Activated naive CD8-positive, alpha-beta T cell treated with anti-CD3 and anti-CD28 coated beads, Interleukin-2, amount 10 ng/mL, durations not matched to agents 7 days and 5 days (primary cell): ENCODE measurements around the gene KCNN4. TPM values are rescaled to one million over a fixed set of nuclear protein-coding genes. Genes with fewer than 3 reads are reported as not detected.
A peak's percentile ranks its signal among the peaks of the same experiment; 100 is the strongest.
"Not testable (repeated sequence)": the region's sequence is repeated elsewhere in the genome, so short reads cannot be mapped to it uniquely, and the experiment has no call there.

Experiments used
- ATAC-seq: fragments of 150-1000 bp; cut with Tn5 transposase; one replicate; pipeline ENCODE4 v1.10.0; 2021; ENCODE audit warnings: low read depth, moderate library complexity
- POLR2A ChIA-PET: fragments of 350-600 bp; sonication (Branson Sonifier 250); formaldehyde crosslinking; loops from one replicate; lab custom pipeline; 2021; ENCODE audit warnings: antibody characterized with exemption; lab: Charles Lee
- DNase-seq: peaks from one replicate; pipeline ENCODE4 v3.0.0; 2021
- H3K27ac Mint-ChIP-seq: one replicate; pipeline ENCODE4 v1.8.0; 2022; ENCODE audit warnings: mild to moderate bottlenecking, mixed read lengths
- H3K27me3 Mint-ChIP-seq: one replicate; pipeline ENCODE4 v1.8.0; 2022; ENCODE audit warnings: mild to moderate bottlenecking, moderate library complexity, mixed read lengths
- H3K36me3 Mint-ChIP-seq: one replicate; pipeline ENCODE4 v1.8.0; 2021; ENCODE audit warnings: mild to moderate bottlenecking, mixed read lengths
- H3K4me1 Mint-ChIP-seq: one replicate; pipeline ENCODE4 v1.8.0; 2021; ENCODE audit warnings: mixed read lengths
- H3K4me3 Mint-ChIP-seq: one replicate; pipeline ENCODE4 v1.8.0; 2022; ENCODE audit warnings: mild to moderate bottlenecking, moderate library complexity, mixed read lengths
- H3K9me3 Mint-ChIP-seq: one replicate; pipeline ENCODE4 v1.8.0; 2021; ENCODE audit warnings: mixed read lengths
- total RNA-seq, 2 experiments: library from RNA; stranded (reverse); gene quantifications; one replicate each; pipeline ENCODE4 v1.2.3, GENCODE V29; 2021

KCNN4 gene
- 10 to 100 TPM; 38.3 to 45.4 TPM for total RNA-seq

GRCh38 chr19:43780706-43781525, at the start of gene KCNN4:
Gene KCNN4 (minus strand): TSS chr19:43780973. CDS start chr19:43780861, 112 bp downstream.
- Mint-ChIP-seq H3K4me3 (peak within 1 kb of the TSS; percentile 84), H3K36me3 (peaks cover 2% of the 10 kb centered on the region), H3K4me1 (peaks cover 62% of the 10 kb centered on the region), H3K9me3 (no peaks in the 10 kb centered on the region), H3K27ac (peak within 1 kb of the TSS; percentile 84), H3K27me3 (no peaks in the 10 kb centered on the region)
- DNase-seq (peak; percentile 72), ATAC-seq (peak; percentile 67)
- POLR2A ChIA-PET: interaction anchor here (1.1 to 7.1 kb wide), 7 partner anchors 14 to 46 kb away, joined by 3 to 74 read pairs (median 8); partner anchors contain the start of genes SMG9 and ZNF283

DNA sequence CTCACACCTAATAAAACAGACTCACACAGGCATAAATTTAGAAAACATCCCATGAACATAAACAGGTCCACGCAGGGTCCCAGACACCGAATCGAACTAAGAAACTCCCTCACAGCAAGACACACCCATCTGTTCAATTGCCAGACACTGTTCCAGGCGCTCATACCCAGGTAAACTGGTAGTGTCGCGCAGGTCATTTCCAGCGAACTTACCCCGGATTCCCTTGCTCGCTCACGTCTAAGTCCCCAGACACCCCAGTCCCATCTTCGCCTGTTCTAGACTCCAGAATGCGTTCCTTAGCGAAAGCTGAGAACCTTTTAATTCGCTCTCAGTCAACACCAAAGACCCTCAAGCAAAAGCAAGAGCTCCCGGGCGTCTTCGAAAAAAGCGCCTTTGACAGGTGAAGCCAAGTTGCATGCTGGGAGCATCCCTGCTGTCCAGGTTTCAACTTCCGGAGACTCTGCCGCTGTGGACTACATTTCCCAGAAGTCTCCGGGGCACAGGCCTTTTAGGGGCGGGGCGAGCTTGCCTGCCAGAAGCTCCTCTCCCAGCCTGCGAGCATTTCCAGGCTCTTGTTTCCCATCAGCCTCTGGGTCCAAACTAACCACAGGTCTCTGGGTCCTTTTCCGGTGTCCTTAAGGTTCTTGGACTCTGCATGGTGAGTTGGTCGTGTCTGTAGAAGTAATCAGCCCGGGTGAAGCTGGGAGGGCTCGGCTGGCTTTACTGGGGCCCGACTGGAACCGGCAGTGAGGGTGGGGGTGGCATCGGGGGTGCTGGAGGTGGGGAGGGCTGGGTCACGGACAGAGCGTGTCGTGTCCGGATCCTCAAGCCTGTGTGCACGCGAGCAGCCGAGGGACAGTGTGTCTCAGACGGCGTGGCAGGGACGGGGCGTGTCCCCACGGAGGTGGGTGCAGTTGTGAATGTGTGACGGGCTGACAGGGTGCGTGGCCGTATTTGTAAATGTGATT, 46.3 kb upstream of the KCNN4 start, which contains the start of gene ZNF283:
ZNF283 (plus strand) TSS at position 535 of the 968 bp plus-strand sequence. CDS start 6,184 bp downstream, outside the sequence.
- POLR2A ChIA-PET: interaction anchor here (0.7 to 1.3 kb wide), 5 partner anchors 47 to 338 kb away, joined by 3 to 5 read pairs (median 4); partner anchors contain the start of genes KCNN4, ZNF226 and ZNF45
- peak; percentile 82 for DNase-seq
- Mint-ChIP-seq H3K9me3 (peaks cover 19% of the 10 kb centered on the region), H3K27me3 (peaks cover 10% of the 10 kb centered on the region), H3K4me3 (peak within 1 kb of the TSS; percentile 86), H3K4me1 (peaks cover 13% of the 10 kb centered on the region), H3K27ac (peak within 1 kb of the TSS; percentile 73), H3K36me3 (peaks cover 36% of the 10 kb centered on the region)
- ATAC-seq: peak; percentile 89

DNA sequence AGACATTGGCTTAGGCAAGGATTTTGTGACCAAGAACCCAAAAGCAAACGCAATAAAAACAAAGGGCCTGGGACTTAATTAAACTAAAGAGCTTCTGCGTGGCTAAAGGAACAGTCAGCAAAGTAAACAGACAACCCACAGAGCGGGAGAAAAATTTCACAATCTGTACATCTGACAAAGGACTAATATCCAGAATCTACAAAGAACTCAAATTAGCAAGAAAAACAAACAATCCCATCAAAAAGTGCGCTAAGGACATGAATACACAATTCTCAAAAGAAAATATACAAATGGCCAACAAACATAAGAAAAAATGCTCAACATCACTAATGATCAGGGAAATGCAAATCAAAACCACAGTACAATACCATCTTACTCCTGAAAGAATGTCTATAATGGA, 43.8 kb upstream of the KCNN4 start:
- ATAC-seq, DNase-seq, H3K4me3 Mint-ChIP-seq, H3K27ac Mint-ChIP-seq, POLR2A ChIA-PET: not testable (repeated sequence)
- peaks cover 15% of the 10 kb centered on the region for H3K9me3 Mint-ChIP-seq
- peaks cover 22% of the 10 kb centered on the region for H3K36me3 Mint-ChIP-seq
- H3K27me3 Mint-ChIP-seq: peaks cover 23% of the 10 kb centered on the region
- peaks cover 22% of the 10 kb centered on the region for H3K4me1 Mint-ChIP-seq

DNA sequence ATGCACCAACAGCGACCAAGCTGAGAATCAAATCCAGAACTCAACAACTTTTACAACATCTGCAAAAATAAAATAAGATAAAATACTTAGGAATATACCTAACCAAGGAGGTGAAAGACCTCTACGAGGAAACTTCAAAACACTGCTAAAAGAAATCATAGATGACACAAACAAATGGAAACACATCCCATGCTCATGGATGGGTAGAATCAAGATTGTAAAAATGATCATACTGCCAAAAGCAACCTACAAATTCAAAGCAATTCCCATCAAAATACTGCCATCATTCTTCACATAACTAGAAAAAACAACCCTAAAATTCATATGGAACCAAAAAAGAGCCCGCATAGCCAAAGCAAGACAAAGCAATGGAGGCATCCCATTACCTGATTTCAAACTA, 43.1 kb upstream of the KCNN4 start:
- H3K4me3 Mint-ChIP-seq, POLR2A ChIA-PET, H3K27ac Mint-ChIP-seq, ATAC-seq, DNase-seq: not testable (repeated sequence)
- peaks cover 22% of the 10 kb centered on the region for H3K4me1 Mint-ChIP-seq
- peaks cover 15% of the 10 kb centered on the region for H3K9me3 Mint-ChIP-seq
- peaks cover 16% of the 10 kb centered on the region for H3K36me3 Mint-ChIP-seq
- H3K27me3 Mint-ChIP-seq: peaks cover 23% of the 10 kb centered on the region

GRCh38 chr19:43820884-43821215, 40.1 kb upstream of the KCNN4 start:
- POLR2A ChIA-PET: no interaction called here
- no peak overlapping the region for H3K27ac Mint-ChIP-seq

GRCh38 chr19:43820098-43820883, 39.5 kb upstream of the KCNN4 start:
- Mint-ChIP-seq H3K36me3 (peaks cover 7% of the 10 kb centered on the region), H3K9me3 (peaks cover 13% of the 10 kb centered on the region), H3K27ac (peak overlapping the region; percentile 21), H3K4me1 (peaks cover 10% of the 10 kb centered on the region), H3K4me3 (peak overlapping the region; percentile 77), H3K27me3 (peaks cover 23% of the 10 kb centered on the region)
- DNase-seq (no peak), ATAC-seq (no peak)
- POLR2A ChIA-PET: no interaction called here

More at GRCh38 chr19:43820884-43821215, 40.1 kb upstream of the KCNN4 start:
- H3K4me3 Mint-ChIP-seq: peak overlapping the region; percentile 77
- H3K9me3 Mint-ChIP-seq: peaks cover 13% of the 10 kb centered on the region
- DNase-seq (no peak), ATAC-seq (no peak)
- peaks cover 7% of the 10 kb centered on the region for H3K36me3 Mint-ChIP-seq
- H3K27me3 Mint-ChIP-seq: peaks cover 23% of the 10 kb centered on the region
- H3K4me1 Mint-ChIP-seq: peaks cover 10% of the 10 kb centered on the region

DNA sequence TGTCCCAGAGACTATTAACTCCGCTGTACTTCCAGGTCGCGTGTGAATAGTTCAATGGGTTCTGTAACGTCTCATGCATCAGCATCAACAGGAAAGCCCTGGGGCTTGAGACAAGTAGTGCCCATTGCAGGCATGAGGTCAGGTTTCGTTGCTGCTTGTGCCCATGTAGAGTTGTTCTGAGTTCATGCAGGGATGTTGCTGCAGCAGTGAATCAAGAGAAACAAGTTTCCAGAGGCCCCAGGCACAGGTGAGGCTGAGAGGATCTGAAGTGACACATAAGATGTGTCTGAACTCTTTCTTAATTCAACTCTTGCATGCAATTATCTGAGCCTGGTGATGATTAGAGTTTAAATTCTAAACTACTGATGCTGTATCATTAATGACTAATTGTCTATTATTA, 37.7 kb upstream of the KCNN4 start:
- Mint-ChIP-seq H3K4me3 (no peak overlapping the region), H3K27me3 (peaks cover 19% of the 10 kb centered on the region), H3K36me3 (peaks cover 4% of the 10 kb centered on the region), H3K27ac (no peak overlapping the region), H3K4me1 (peaks cover 10% of the 10 kb centered on the region), H3K9me3 (peaks cover 4% of the 10 kb centered on the region)
- ATAC-seq (no peak), DNase-seq (no peak)
- POLR2A ChIA-PET: no interaction called here

- H3K27me3 Mint-ChIP-seq: peaks cover 23% of the 10 kb centered on the region
- H3K27ac Mint-ChIP-seq, ATAC-seq, POLR2A ChIA-PET, H3K36me3 Mint-ChIP-seq, H3K9me3 Mint-ChIP-seq, H3K4me1 Mint-ChIP-seq, H3K4me3 Mint-ChIP-seq, DNase-seq: not testable (repeated sequence)
Measured at GRCh38 chr19:43817454-43817853, 36.7 kb upstream of the KCNN4 start.

- DNase-seq: no peak
- POLR2A ChIA-PET: no interaction called here
- Mint-ChIP-seq H3K27ac (no peak overlapping the region), H3K36me3 (no peaks in the 10 kb centered on the region), H3K4me3 (no peak overlapping the region), H3K4me1 (peaks cover 1% of the 10 kb centered on the region), H3K27me3 (peaks cover 11% of the 10 kb centered on the region), H3K9me3 (peaks cover 4% of the 10 kb centered on the region)
- ATAC-seq: no peak
Measured at GRCh38 chr19:43814663-43815352, 34.0 kb upstream of the KCNN4 start.

DNA sequence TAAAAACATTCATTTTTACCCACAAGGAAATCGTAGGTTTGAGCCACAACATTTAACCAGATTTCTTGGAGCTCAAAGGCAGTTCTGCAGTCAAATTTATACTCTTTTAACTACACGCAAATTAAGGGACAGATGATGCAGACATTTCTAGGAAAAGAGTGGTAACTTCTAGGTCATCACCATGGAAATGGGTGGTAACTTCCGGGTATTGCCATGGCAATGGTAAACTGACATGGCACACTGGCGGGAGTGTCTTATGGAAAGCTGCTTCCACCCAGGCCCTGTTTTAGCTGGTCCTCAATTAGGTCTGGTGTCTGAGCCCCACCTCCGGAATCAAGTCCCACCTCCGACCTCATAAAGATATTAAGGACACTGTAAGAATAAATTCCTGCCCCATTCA, 31.9 kb upstream of the KCNN4 start:
- H3K4me3 Mint-ChIP-seq: no peak overlapping the region
- peaks cover 4% of the 10 kb centered on the region for H3K9me3 Mint-ChIP-seq
- no peak for DNase-seq
- no peak overlapping the region for H3K27ac Mint-ChIP-seq
- POLR2A ChIA-PET: no interaction called here
- no peaks in the 10 kb centered on the region for H3K36me3 Mint-ChIP-seq
- peaks cover 17% of the 10 kb centered on the region for H3K27me3 Mint-ChIP-seq
- no peak for ATAC-seq
- H3K4me1 Mint-ChIP-seq: peaks cover 1% of the 10 kb centered on the region

- peaks cover 4% of the 10 kb centered on the region for H3K9me3 Mint-ChIP-seq
- no peak for ATAC-seq
- peaks cover 1% of the 10 kb centered on the region for H3K4me1 Mint-ChIP-seq
- H3K27me3 Mint-ChIP-seq: peaks cover 17% of the 10 kb centered on the region
- POLR2A ChIA-PET: no interaction called here
- DNase-seq: no peak
- no peak overlapping the region for H3K4me3 Mint-ChIP-seq
- H3K27ac Mint-ChIP-seq: no peak overlapping the region
- no peaks in the 10 kb centered on the region for H3K36me3 Mint-ChIP-seq
Measured at GRCh38 chr19:43812259-43812658, 31.5 kb upstream of the KCNN4 start.

DNA sequence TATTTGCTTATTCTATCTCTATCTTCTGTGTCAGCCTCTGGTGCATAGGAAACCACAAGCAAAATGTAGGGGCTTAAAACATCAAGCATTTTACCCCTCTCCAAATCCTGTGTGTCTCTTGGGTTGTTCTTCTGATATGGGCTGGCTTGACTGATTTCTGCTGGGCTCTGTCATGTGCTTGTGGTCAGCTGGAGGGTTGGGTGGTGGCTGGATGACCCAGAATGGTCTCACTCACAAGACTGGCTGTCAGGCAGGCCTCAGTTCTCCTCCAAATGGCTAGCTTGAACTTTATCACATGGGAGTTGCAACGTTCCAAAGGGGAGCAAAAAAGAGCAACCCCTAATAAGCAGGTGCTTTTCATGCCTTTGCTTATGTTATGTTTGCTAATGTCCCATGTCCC, 31.1 kb upstream of the KCNN4 start:
- Mint-ChIP-seq H3K36me3 (no peaks in the 10 kb centered on the region), H3K9me3 (peaks cover 4% of the 10 kb centered on the region), H3K27ac (no peak overlapping the region), H3K4me3 (no peak overlapping the region), H3K4me1 (peaks cover 1% of the 10 kb centered on the region), H3K27me3 (peaks cover 17% of the 10 kb centered on the region)
- POLR2A ChIA-PET: no interaction called here
- ATAC-seq: no peak
- no peak for DNase-seq
